Measurements from ENCODE around the gene NACC1. TPM values are rescaled to one million over a fixed set of nuclear protein-coding genes. Genes with fewer than 3 reads are reported as not detected.

NACC1 gene
- total RNA-seq, 3 donors from 2014 or later (not counting 1 experiment from before 2014, with no cell fraction given), result 41.2 to 48.7 (median 43.4) TPM

DNA sequence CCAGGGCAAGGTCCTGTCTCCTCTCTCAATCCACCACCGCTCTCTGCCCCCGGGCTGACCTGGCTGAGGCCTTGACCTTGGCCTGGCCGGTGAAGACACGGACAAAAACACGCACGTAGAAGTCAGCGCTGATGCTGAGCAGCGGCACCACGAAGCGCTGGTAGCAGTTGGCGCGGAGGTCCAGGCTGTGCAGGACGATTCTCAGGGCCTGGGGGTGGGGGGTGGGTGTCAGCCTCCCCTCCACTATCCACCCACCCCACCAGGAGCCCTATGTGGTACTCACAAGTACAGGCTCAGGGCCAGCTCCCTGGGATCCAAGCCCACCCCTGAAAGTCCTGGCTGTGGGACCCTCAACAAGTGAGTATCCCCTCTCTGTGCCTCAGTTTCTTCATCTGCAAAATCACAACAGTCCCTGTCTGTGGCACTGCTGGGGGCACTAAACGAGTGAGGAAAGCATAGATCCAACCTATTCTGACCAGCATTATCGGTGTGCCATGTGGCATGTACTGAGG is 7.9 kb upstream of the NACC1 start:
- H3K27me3 ChIP-seq (ENCODE audit: control insufficient read depth, insufficient read depth, low read length), result no peaks in the 10 kb centered on the region
- DNase-seq, result no peak
- H3K4me3 ChIP-seq (ENCODE audit: low read length), result no peak overlapping the region
- peaks cover 0 to 3% of the 10 kb centered on the region in 2 donors for H3K4me1 Mint-ChIP-seq
- no peak overlapping the region for H3K27ac Mint-ChIP-seq
- H3K4me1 ChIP-seq (ENCODE audit: control insufficient read depth, insufficient read depth, low read length), result peaks cover 12% of the 10 kb centered on the region
- H3K4me3 Mint-ChIP-seq, result no peak overlapping the region
- peaks cover 10% of the 10 kb centered on the region for H3K36me3 ChIP-seq (ENCODE audit: control insufficient read depth, insufficient read depth, low read length)
- intact Hi-C loops (cut with micrococcal nuclease), result no loop called here
- no peaks in the 10 kb centered on the region for H3K36me3 Mint-ChIP-seq
- TF ChIP-seq, protein P1, sequence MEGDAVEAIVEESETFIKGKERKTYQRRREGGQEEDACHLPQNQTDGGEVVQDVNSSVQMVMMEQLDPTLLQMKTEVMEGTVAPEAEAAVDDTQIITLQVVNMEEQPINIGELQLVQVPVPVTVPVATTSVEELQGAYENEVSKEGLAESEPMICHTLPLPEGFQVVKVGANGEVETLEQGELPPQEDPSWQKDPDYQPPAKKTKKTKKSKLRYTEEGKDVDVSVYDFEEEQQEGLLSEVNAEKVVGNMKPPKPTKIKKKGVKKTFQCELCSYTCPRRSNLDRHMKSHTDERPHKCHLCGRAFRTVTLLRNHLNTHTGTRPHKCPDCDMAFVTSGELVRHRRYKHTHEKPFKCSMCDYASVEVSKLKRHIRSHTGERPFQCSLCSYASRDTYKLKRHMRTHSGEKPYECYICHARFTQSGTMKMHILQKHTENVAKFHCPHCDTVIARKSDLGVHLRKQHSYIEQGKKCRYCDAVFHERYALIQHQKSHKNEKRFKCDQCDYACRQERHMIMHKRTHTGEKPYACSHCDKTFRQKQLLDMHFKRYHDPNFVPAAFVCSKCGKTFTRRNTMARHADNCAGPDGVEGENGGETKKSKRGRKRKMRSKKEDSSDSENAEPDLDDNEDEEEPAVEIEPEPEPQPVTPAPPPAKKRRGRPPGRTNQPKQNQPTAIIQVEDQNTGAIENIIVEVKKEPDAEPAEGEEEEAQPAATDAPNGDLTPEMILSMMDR (IDR thresholded peaks at IDR 0.05), result no peak
- H3K27ac ChIP-seq (ENCODE audit: low read length), result no peak overlapping the region
- H3K27me3 Mint-ChIP-seq (ENCODE audit: low read depth in 2 of 2), result no peaks in the 10 kb centered on the region
- 92% methylated on average over 12 of the region's 15 CpGs for WGBS (ENCODE audit: insufficient coverage)
- no peaks in the 10 kb centered on the region for H3K9me3 Mint-ChIP-seq
- no peaks in the 10 kb centered on the region for H3K9me3 ChIP-seq (ENCODE audit: control insufficient read depth, insufficient read depth, low read length)
- ATAC-seq, result no peak

DNA sequence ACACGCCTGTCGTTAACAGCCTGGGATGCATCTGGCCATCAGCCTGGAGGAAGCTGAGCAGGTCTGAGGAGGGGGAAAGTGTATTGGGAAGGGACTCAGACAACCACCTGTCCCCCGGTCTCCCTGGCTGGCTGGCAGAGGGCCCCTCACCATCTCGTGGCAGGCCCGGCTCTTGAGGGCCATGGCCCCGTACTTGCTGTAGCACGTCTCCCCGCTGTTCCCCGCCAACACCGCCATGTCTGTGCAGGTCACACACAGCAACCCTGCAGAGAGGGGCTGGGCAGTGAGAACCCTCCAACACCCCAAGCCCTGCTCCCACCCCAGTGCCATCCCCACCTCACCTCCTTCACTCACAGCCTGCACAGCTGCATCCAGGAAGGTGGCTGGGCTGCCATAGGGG is 5.5 kb upstream of the NACC1 start:
- no peak overlapping the region for H3K27ac ChIP-seq (ENCODE audit: low read length)
- no peaks in the 10 kb centered on the region for H3K9me3 Mint-ChIP-seq
- no peak overlapping the region for H3K4me3 Mint-ChIP-seq
- no peak overlapping the region for H3K27ac Mint-ChIP-seq
- H3K27me3 ChIP-seq (ENCODE audit: control insufficient read depth, insufficient read depth, low read length), result no peaks in the 10 kb centered on the region
- 97% methylated on average over 10 of the region's 10 CpGs for WGBS (ENCODE audit: insufficient coverage)
- H3K4me1 ChIP-seq (ENCODE audit: control insufficient read depth, insufficient read depth, low read length), result peaks cover 21% of the 10 kb centered on the region
- no peaks in the 10 kb centered on the region for H3K27me3 Mint-ChIP-seq (ENCODE audit: low read depth in 2 of 2)
- H3K36me3 Mint-ChIP-seq, result no peaks in the 10 kb centered on the region
- intact Hi-C loops (cut with micrococcal nuclease), result no loop called here
- DNase-seq (no peak), ATAC-seq (no peak)
- peaks cover 13 to 19% of the 10 kb centered on the region in 2 donors for H3K4me1 Mint-ChIP-seq
- TF ChIP-seq, protein P1 (IDR thresholded peaks at IDR 0.05), result no peak
- no peaks in the 10 kb centered on the region for H3K9me3 ChIP-seq (ENCODE audit: control insufficient read depth, insufficient read depth, low read length)
- peaks cover 6% of the 10 kb centered on the region for H3K36me3 ChIP-seq (ENCODE audit: control insufficient read depth, insufficient read depth, low read length)
- no peak overlapping the region for H3K4me3 ChIP-seq (ENCODE audit: low read length)

DNA sequence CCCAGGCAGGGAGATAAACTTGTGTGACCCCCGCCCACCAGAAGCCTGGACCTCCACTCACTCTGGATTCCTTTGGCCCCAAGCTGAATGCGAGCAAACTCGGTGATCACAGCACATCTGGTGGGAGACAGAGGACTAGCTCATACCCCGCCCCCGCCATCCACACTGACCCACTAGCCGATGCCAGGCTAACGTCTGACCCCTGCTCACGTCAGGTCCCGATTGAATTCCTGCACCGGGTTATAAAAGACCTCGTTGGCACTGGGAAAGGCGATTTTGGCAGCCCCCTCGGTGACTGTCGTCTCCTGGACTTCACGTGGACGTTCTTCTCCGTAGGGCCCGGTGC is 2.2 kb upstream of the NACC1 start:
- Mint-ChIP-seq H3K4me3 (peak overlapping the region; percentile 99), H3K4me1 (peaks cover 31 to 45% of the 10 kb centered on the region in 2 donors), H3K9me3 (no peaks in the 10 kb centered on the region), H3K36me3 (no peaks in the 10 kb centered on the region), H3K27me3 (ENCODE audit: low read depth in 2 of 2) (no peaks in the 10 kb centered on the region), H3K27ac (peak overlapping the region in 1 of 2 donors; percentile 88)
- Histone ChIP-seq H3K4me1 (ENCODE audit: control insufficient read depth, insufficient read depth, low read length) (peaks cover 46% of the 10 kb centered on the region), H3K4me3 (ENCODE audit: low read length) (peak overlapping the region; percentile 68), H3K36me3 (ENCODE audit: control insufficient read depth, insufficient read depth, low read length) (peaks cover 5% of the 10 kb centered on the region), H3K9me3 (ENCODE audit: control insufficient read depth, insufficient read depth, low read length) (no peaks in the 10 kb centered on the region), H3K27ac (ENCODE audit: low read length) (peak overlapping the region; percentile 5), H3K27me3 (ENCODE audit: control insufficient read depth, insufficient read depth, low read length) (no peaks in the 10 kb centered on the region)
- DNase-seq (no peak), ATAC-seq (no peak)
- intact Hi-C loops (cut with micrococcal nuclease), result loop anchor here (1.0 to 2.0 kb wide), 2 partner anchors 13 to 36 kb away; partner anchors contain the start of gene LYL1
- 6% methylated on average over 18 of the region's 18 CpGs for WGBS (ENCODE audit: insufficient coverage)
- TF ChIP-seq, protein P1 (IDR thresholded peaks at IDR 0.05), result no peak
